Hepatic stellate cell (primary cell): ENCODE results near the gene DENND1A.

ENCODE experiments used
- DNase-seq: peaks from one replicate; pipeline ENCODE4 v3.0.0; 2011; ENCODE audit warnings: low spot score

Gene DENND1A

GRCh38 chr9:123487944-123488548 is 441.9 kb downstream of the DENND1A start:
- no peak for DNase-seq

- DNase-seq: no peak
Measured at GRCh38 chr9:123486431-123486830, 443.5 kb downstream of the DENND1A start.

GRCh38 chr9:123485216-123485615 is 444.7 kb downstream of the DENND1A start:
- DNase-seq: no peak

- DNase-seq: no peak
Measured at GRCh38 chr9:123484130-123484529, 445.8 kb downstream of the DENND1A start.

- no peak for DNase-seq
Measured at GRCh38 chr9:123483191-123483803, 446.6 kb downstream of the DENND1A start.

- no peak for DNase-seq
Measured at GRCh38 chr9:123482295-123482968, 447.5 kb downstream of the DENND1A start.

- DNase-seq: no peak
Measured at GRCh38 chr9:123481209-123481865, 448.6 kb downstream of the DENND1A start.

- no peak for DNase-seq
Measured at GRCh38 chr9:123480791-123481190, 449.1 kb downstream of the DENND1A start.

- DNase-seq: no peak
Measured at GRCh38 chr9:123480096-123480495, 449.8 kb downstream of the DENND1A start.

GRCh38 chr9:123478967-123479602 is 450.8 kb downstream of the DENND1A start:
- no peak for DNase-seq

- no peak for DNase-seq
Measured at GRCh38 chr9:123478160-123478559, 451.8 kb downstream of the DENND1A start.

GRCh38 chr9:123475407-123475806 is 454.5 kb downstream of the DENND1A start:
- DNase-seq: no peak

GRCh38 chr9:123472862-123473614 is 456.9 kb downstream of the DENND1A start:
- no peak for DNase-seq

- no peak for DNase-seq
Measured at GRCh38 chr9:123471843-123472570, 457.9 kb downstream of the DENND1A start.

GRCh38 chr9:123470991-123471770 is 458.7 kb downstream of the DENND1A start:
- DNase-seq: no peak

- no peak for DNase-seq
Measured at GRCh38 chr9:123470121-123470782, 459.7 kb downstream of the DENND1A start.

- DNase-seq: no peak
Measured at GRCh38 chr9:123469282-123469681, 460.6 kb downstream of the DENND1A start.

GRCh38 chr9:123468541-123468940 is 461.4 kb downstream of the DENND1A start:
- DNase-seq: no peak

- DNase-seq: no peak
Measured at GRCh38 chr9:123465304-123465703, 464.6 kb downstream of the DENND1A start.

GRCh38 chr9:123460091-123460490 is 469.8 kb downstream of the DENND1A start:
- DNase-seq: no peak
